Measurements from ENCODE around the gene NAPA. TPM values are rescaled to one million over a fixed set of nuclear protein-coding genes. Genes with fewer than 3 reads are reported as not detected.
A peak's percentile ranks its signal among the peaks of the same experiment; 100 is the strongest.

NAPA gene
- total RNA-seq, 2 donors from 2014 or later, result 69.7 to 78.5 TPM

- ATAC-seq (no peak), DNase-seq (ENCODE audit: low spot score in 2 of 2) (no peak)
- H3K9me3 Mint-ChIP-seq, result no peaks in the 10 kb centered on the region
- no peaks in the 10 kb centered on the region for H3K36me3 Mint-ChIP-seq
- no peak overlapping the region for H3K27ac Mint-ChIP-seq
These were observed 19.8 kb upstream of the NAPA start for GRCh38 chr19:47534628-47535027.

- no peak for ATAC-seq
- H3K27ac Mint-ChIP-seq, result no peak overlapping the region
- no peaks in the 10 kb centered on the region for H3K36me3 Mint-ChIP-seq
- DNase-seq (ENCODE audit: low spot score in 2 of 2), result no peak
- H3K9me3 Mint-ChIP-seq, result no peaks in the 10 kb centered on the region
These were observed 17.0 kb upstream of the NAPA start for GRCh38 chr19:47531640-47532387.

GRCh38 chr19:47529018-47529742 is 14.3 kb upstream of the NAPA start:
- ATAC-seq (no peak), DNase-seq (ENCODE audit: low spot score in 2 of 2) (no peak)
- H3K27ac Mint-ChIP-seq, result no peak overlapping the region
- H3K36me3 Mint-ChIP-seq, result no peaks in the 10 kb centered on the region
- H3K9me3 Mint-ChIP-seq, result no peaks in the 10 kb centered on the region

GRCh38 chr19:47526798-47527197 is 11.9 kb upstream of the NAPA start:
- ATAC-seq (no peak), DNase-seq (ENCODE audit: low spot score in 2 of 2) (no peak)
- H3K36me3 Mint-ChIP-seq, result no peaks in the 10 kb centered on the region
- H3K9me3 Mint-ChIP-seq, result no peaks in the 10 kb centered on the region
- H3K27ac Mint-ChIP-seq, result no peak overlapping the region

GRCh38 chr19:47523473-47523872 is 8.6 kb upstream of the NAPA start:
- DNase-seq (ENCODE audit: low spot score in 2 of 2) (no peak), ATAC-seq (no peak)
- H3K27ac Mint-ChIP-seq, result no peak overlapping the region
- no peaks in the 10 kb centered on the region for H3K36me3 Mint-ChIP-seq
- no peaks in the 10 kb centered on the region for H3K9me3 Mint-ChIP-seq

- Mint-ChIP-seq H3K9me3 (no peaks in the 10 kb centered on the region), H3K27ac (no peak overlapping the region), H3K36me3 (no peaks in the 10 kb centered on the region)
- DNase-seq (ENCODE audit: low spot score in 2 of 2) (no peak), ATAC-seq (no peak)
These were observed 6.8 kb upstream of the NAPA start for GRCh38 chr19:47521473-47522180.

GRCh38 chr19:47520839-47521238 is 6.0 kb upstream of the NAPA start:
- Mint-ChIP-seq H3K9me3 (no peaks in the 10 kb centered on the region), H3K27ac (no peak overlapping the region), H3K36me3 (no peaks in the 10 kb centered on the region)
- no peak for DNase-seq (ENCODE audit: low spot score in 2 of 2)
- no peak for ATAC-seq

GRCh38 chr19:47520343-47520806 is 5.5 kb upstream of the NAPA start:
- no peaks in the 10 kb centered on the region for H3K36me3 Mint-ChIP-seq
- H3K9me3 Mint-ChIP-seq, result no peaks in the 10 kb centered on the region
- no peak overlapping the region for H3K27ac Mint-ChIP-seq
- DNase-seq (ENCODE audit: low spot score in 2 of 2) (no peak), ATAC-seq (no peak)

GRCh38 chr19:47518854-47519253 is 4.0 kb upstream of the NAPA start:
- ATAC-seq (no peak), DNase-seq (ENCODE audit: low spot score in 2 of 2) (no peak)
- Mint-ChIP-seq H3K9me3 (no peaks in the 10 kb centered on the region), H3K27ac (peak overlapping the region in 1 of 2 donors; percentile 38), H3K36me3 (peaks cover 10 to 12% of the 10 kb centered on the region in 2 donors)

- DNase-seq (ENCODE audit: low spot score in 2 of 2) (peak; percentile 42 to 67), ATAC-seq (no peak)
- Mint-ChIP-seq H3K27ac (peak overlapping the region; percentile 74 to 75), H3K36me3 (peaks cover 10 to 12% of the 10 kb centered on the region in 2 donors), H3K9me3 (no peaks in the 10 kb centered on the region)
These were observed 3.3 kb upstream of the NAPA start for GRCh38 chr19:47518139-47518538.

GRCh38 chr19:47514151-47514868 is 553 bp downstream of the NAPA start:
- no peaks in the 10 kb centered on the region for H3K9me3 Mint-ChIP-seq
- peak overlapping the region; percentile 100 for H3K27ac Mint-ChIP-seq
- DNase-seq (ENCODE audit: low spot score in 2 of 2) (peak in 1 of 2 donors; percentile 63), ATAC-seq (peak in 1 of 2 donors; percentile 0)
- H3K36me3 Mint-ChIP-seq, result peaks cover 10 to 12% of the 10 kb centered on the region in 2 donors

GRCh38 chr19:47512948-47513319 is 1.9 kb downstream of the NAPA start:
- H3K36me3 Mint-ChIP-seq, result peaks cover 10 to 12% of the 10 kb centered on the region in 2 donors

GRCh38 chr19:47512183-47512947 is 2.5 kb downstream of the NAPA start:
- no peaks in the 10 kb centered on the region for H3K9me3 Mint-ChIP-seq
- no peak for ATAC-seq

More at GRCh38 chr19:47512948-47513319, 1.9 kb downstream of the NAPA start:
- DNase-seq (ENCODE audit: low spot score in 2 of 2) (no peak), ATAC-seq (no peak)
- Mint-ChIP-seq H3K9me3 (no peaks in the 10 kb centered on the region), H3K27ac (peak overlapping the region; percentile 100)

GRCh38 chr19:47511681-47512080 is 3.2 kb downstream of the NAPA start:
- DNase-seq (ENCODE audit: low spot score in 2 of 2) (no peak), ATAC-seq (no peak)
- H3K27ac Mint-ChIP-seq, result peak overlapping the region; percentile 100
- H3K36me3 Mint-ChIP-seq, result peaks cover 10 to 12% of the 10 kb centered on the region in 2 donors
- H3K9me3 Mint-ChIP-seq, result no peaks in the 10 kb centered on the region

More at GRCh38 chr19:47512183-47512947, 2.5 kb downstream of the NAPA start:
- Mint-ChIP-seq H3K27ac (peak overlapping the region; percentile 100), H3K36me3 (peaks cover 10 to 12% of the 10 kb centered on the region in 2 donors)
- DNase-seq (ENCODE audit: low spot score in 2 of 2), result no peak

GRCh38 chr19:47511128-47511517 is 3.7 kb downstream of the NAPA start:
- no peaks in the 10 kb centered on the region for H3K9me3 Mint-ChIP-seq
- DNase-seq (ENCODE audit: low spot score in 2 of 2), result no peak
- H3K27ac Mint-ChIP-seq, result peak overlapping the region; percentile 100
- ATAC-seq, result no peak
- H3K36me3 Mint-ChIP-seq, result peaks cover 10 to 12% of the 10 kb centered on the region in 2 donors

Data from activated naive CD4-positive, alpha-beta T cell treated with anti-CD3 and anti-CD28 coated beads, Interleukin-2, amount 50 U/mL, for 72 hours (primary cell).